A673 (cell line): ENCODE data around the gene TMTC4. TPM values are rescaled to one million over a fixed set of nuclear protein-coding genes. Genes with fewer than 3 reads are reported as not detected.
"Not testable (repeated sequence)": the region's sequence is repeated elsewhere in the genome, so short reads cannot be mapped to it uniquely, and the experiment has no call there.

ENCODE experiments used
- BruUV-seq: library from RNA; stranded (reverse); fragments of 400-500 nt; replicated peaks from 2 replicates; lab custom pipeline; 2021; lab: Mats Ljungman, UMichigan
- CTCF ChIA-PET: fragments of 300-600 bp; sonication (Branson Sonifier 250); formaldehyde crosslinking; loops from one replicate; lab custom pipeline; 2022; ENCODE audit warnings: antibody characterized with exemption; lab: Charles Lee
- POLR2A ChIA-PET: fragments of 300-600 bp; sonication (Branson Sonifier 250); formaldehyde crosslinking; loops from one replicate; lab custom pipeline; 2022; ENCODE audit warnings: antibody characterized with exemption; ENCODE audit not compliant: low non-redundant PET; lab: Charles Lee
- DNase-seq: peaks from one replicate; pipeline ENCODE4 v3.0.0-alpha.2; 2015; ENCODE audit warnings: low spot score
- H3K27ac ChIP-seq: fragments of 200-600 bp; sonication (generic); 2 replicates; pipeline ENCODE4 v1.5.1; 2016; ENCODE audit warnings: mixed run types, low read depth, mild to moderate bottlenecking, mixed read lengths, antibody characterized with exemption, low read length; ENCODE audit not compliant: poor library complexity, severe bottlenecking
- H3K27me3 ChIP-seq: fragments of 200-600 bp; sonication (generic); replicated peaks from 2 replicates; pipeline ENCODE4 v1.6.1; 2017; ENCODE audit warnings: mixed run types, low read depth, mild to moderate bottlenecking, mixed read lengths, antibody characterized with exemption, low read length; ENCODE audit not compliant: insufficient read depth, poor library complexity
- H3K36me3 ChIP-seq: fragments of 200-600 bp; sonication (generic); 2 replicates; pipeline ENCODE4 v1.6.1; 2016; ENCODE audit warnings: mixed run types, mild to moderate bottlenecking, mixed read lengths, antibody characterized with exemption, low read length; ENCODE audit not compliant: insufficient read depth, poor library complexity, severe bottlenecking
- H3K4me1 ChIP-seq: fragments of 200-600 bp; sonication (generic); 2 replicates; pipeline ENCODE4 v1.6.1; 2017; ENCODE audit warnings: mixed run types, mild to moderate bottlenecking, mixed read lengths, antibody characterized with exemption, low read length; ENCODE audit not compliant: insufficient read depth, poor library complexity, severe bottlenecking
- H3K4me3 ChIP-seq: fragments of 200-600 bp; sonication (generic); 2 replicates; pipeline ENCODE4 v1.5.1; 2016; ENCODE audit warnings: low read depth, mixed run types, mild to moderate bottlenecking, mixed read lengths, low read length; ENCODE audit not compliant: poor library complexity, severe bottlenecking
- H3K9me3 ChIP-seq: fragments of 200-600 bp; sonication (generic); 2 replicates; pipeline ENCODE4 v1.6.1; 2016; ENCODE audit warnings: mixed run types, low read depth, mild to moderate bottlenecking, mixed read lengths, antibody characterized with exemption, low read length; ENCODE audit not compliant: poor library complexity, severe bottlenecking
- EZH2 ChIP-seq: fragments of 200-600 bp; sonication (generic); IDR thresholded peaks from 2 replicates; pipeline ENCODE4 v1.6.1; 2017; ENCODE audit warnings: borderline replicate concordance, low read depth, mild to moderate bottlenecking, mixed read lengths, antibody characterized with exemption, low read length; ENCODE audit not compliant: poor library complexity, severe bottlenecking
- intact Hi-C: fragments of 100-400 bp; cut with micrococcal nuclease; formaldehyde crosslinking; loops from one replicate; pipeline ENCODE4 v1.10.0; 2022; ENCODE audit not compliant: unreplicated experiment
- total RNA-seq: library from RNA; stranded (reverse); gene quantifications from 2 replicates; pipeline ENCODE4 v1.2.3, GENCODE V29; 2021
- TF ChIP-seq, protein P1 (sequence below): fragments of 300-800, 200-600 bp; sonication (generic); conservative IDR thresholded peaks from 2 replicates; pipeline ENCODE4 v1.5.1; 2017; ENCODE audit warnings: low read depth, mild to moderate bottlenecking, antibody characterized with exemption, low read length, moderate library complexity, mixed read lengths

The TMTC4 gene
- total RNA-seq, 1 experiment from 2014 or later: 21.3 TPM

DNA sequence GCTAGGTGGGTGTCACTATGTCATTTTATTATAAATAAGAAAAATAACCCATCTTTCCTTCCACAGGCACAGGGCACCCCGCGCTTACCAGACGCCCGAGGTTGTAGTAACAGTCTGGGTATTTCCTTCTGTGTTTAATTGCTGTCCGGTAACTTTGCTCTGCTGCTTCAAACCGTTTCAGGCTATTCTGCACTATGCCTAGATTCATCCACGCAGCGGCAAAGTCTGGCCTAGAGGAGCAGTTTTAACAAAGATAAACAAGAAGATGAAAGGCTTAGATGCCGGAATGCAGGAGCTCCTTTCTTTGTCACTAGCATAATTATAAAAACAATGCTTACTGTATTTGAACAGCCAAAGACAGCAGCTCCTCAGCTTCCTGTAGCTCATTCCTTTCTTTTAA, 49.1 kb downstream of the TMTC4 start:
- intact Hi-C loops: no loop called here
- no peaks in the 10 kb centered on the region for H3K9me3 ChIP-seq
- no peak overlapping the region for H3K4me3 ChIP-seq
- no peak for TF ChIP-seq EZH2
- TF ChIP-seq, protein P1, sequence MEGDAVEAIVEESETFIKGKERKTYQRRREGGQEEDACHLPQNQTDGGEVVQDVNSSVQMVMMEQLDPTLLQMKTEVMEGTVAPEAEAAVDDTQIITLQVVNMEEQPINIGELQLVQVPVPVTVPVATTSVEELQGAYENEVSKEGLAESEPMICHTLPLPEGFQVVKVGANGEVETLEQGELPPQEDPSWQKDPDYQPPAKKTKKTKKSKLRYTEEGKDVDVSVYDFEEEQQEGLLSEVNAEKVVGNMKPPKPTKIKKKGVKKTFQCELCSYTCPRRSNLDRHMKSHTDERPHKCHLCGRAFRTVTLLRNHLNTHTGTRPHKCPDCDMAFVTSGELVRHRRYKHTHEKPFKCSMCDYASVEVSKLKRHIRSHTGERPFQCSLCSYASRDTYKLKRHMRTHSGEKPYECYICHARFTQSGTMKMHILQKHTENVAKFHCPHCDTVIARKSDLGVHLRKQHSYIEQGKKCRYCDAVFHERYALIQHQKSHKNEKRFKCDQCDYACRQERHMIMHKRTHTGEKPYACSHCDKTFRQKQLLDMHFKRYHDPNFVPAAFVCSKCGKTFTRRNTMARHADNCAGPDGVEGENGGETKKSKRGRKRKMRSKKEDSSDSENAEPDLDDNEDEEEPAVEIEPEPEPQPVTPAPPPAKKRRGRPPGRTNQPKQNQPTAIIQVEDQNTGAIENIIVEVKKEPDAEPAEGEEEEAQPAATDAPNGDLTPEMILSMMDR: no peak
- DNase-seq: no peak
- CTCF ChIA-PET: no interaction called here
- H3K4me1 ChIP-seq: peaks cover 14% of the 10 kb centered on the region
- no peaks in the 10 kb centered on the region for H3K27me3 ChIP-seq
- H3K36me3 ChIP-seq: peaks cover 13% of the 10 kb centered on the region
- no peak overlapping the region for H3K27ac ChIP-seq
- POLR2A ChIA-PET: no interaction called here
- no TSS peak for BruUV-seq

DNA sequence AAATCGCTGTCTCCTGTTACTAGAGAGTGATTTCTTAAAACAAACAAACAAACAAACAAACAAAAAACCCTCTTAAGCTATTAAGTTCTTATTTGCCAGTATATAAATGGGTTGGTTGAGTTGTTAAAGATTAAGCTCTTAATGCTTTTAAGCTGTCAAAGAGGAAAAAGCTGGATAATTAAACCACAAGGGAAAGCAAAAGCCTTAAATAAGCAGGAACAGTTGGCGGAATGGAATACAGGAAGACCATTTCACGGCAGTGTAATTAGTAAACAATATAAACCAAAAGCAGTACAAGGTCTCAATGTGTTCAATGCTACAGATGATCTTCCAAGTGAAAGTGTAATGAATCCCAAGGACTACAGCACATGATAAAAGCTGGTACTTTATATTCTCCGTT, 53.8 kb downstream of the TMTC4 start:
- intact Hi-C loops: no loop called here
- Histone ChIP-seq H3K9me3 (no peaks in the 10 kb centered on the region), H3K4me1 (peaks cover 19% of the 10 kb centered on the region), H3K27ac (no peak overlapping the region), H3K36me3 (peaks cover 8% of the 10 kb centered on the region), H3K4me3 (no peak overlapping the region), H3K27me3 (no peaks in the 10 kb centered on the region)
- TF ChIP-seq, protein P1: no peak
- no peak for TF ChIP-seq EZH2
- BruUV-seq: no TSS peak
- CTCF ChIA-PET: no interaction called here
- peak; percentile 76 for DNase-seq
- POLR2A ChIA-PET: interaction anchor here (0.7 kb wide), 1 partner anchor 21 kb away, joined by 5 read pairs; no protein-coding TSS in a partner anchor

DNA sequence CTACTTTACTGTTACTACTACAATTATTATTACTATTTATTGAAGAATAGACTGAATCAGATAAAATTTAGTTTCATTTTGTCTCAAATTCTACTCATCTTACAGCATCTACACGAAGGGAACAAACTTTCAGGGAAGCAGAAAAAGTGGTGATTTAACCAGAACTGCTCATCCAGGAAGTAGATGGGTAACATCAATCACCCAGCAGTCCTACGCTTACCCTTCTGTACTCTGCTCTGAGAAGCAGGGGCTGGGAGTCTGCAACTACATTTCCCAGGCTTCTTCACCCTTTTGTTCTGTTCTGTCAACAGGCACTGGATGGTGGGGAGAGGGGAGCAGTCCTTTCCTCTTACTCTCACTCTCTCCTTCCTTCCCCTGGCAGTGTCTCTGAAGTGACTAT, 54.7 kb downstream of the TMTC4 start:
- DNase-seq: no peak
- H3K9me3 ChIP-seq: no peaks in the 10 kb centered on the region
- intact Hi-C loops: no loop called here
- CTCF ChIA-PET: no interaction called here
- H3K27ac ChIP-seq: no peak overlapping the region
- H3K4me3 ChIP-seq: no peak overlapping the region
- BruUV-seq: no TSS peak
- POLR2A ChIA-PET: no interaction called here
- H3K4me1 ChIP-seq: peaks cover 11% of the 10 kb centered on the region
- no peaks in the 10 kb centered on the region for H3K27me3 ChIP-seq
- H3K36me3 ChIP-seq: peaks cover 3% of the 10 kb centered on the region
- TF ChIP-seq, protein P1: no peak
- no peak for TF ChIP-seq EZH2

DNA sequence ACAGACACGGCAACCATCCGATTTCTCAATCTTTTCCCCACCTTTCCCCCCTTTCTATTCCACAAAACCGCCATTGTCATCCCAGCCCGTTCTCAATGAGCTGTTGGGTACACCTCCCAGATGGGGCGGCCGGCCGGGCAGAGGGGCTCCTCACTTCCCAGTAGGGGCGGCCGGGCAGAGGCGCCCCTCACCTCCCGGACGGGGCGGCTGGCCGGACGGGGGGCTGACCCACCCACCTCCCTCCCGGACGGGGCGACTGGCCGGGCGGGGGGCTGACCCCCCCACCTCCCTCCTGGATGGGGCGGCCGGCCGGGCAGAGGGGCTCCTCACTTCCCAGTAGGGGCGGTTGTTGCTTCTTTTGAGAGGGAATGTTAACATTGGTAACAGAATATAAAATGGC, 55.7 kb downstream of the TMTC4 start:
- intact Hi-C loops, CTCF ChIA-PET, H3K27ac ChIP-seq, H3K36me3 ChIP-seq, H3K4me3 ChIP-seq, BruUV-seq, H3K27me3 ChIP-seq, DNase-seq, H3K9me3 ChIP-seq, H3K4me1 ChIP-seq: not testable (repeated sequence)
- POLR2A ChIA-PET: interaction anchor here (0.6 kb wide), 1 partner anchor 10 kb away, joined by 5 read pairs; no protein-coding TSS in a partner anchor
